HG03457 (cell line): ENCODE results near the gene ASXL3.

ENCODE experiments used
- ATAC-seq: cut with Tn5 transposase; IDR thresholded peaks from one replicate; pipeline ENCODE4 v1.9.1; 2021; ENCODE audit warnings: moderate number of reproducible peaks; ENCODE audit not compliant: unreplicated experiment

ASXL3 gene

GRCh38 chr18:33712719-33713118, 134.7 kb downstream of the ASXL3 start:
- no peak for ATAC-seq

- ATAC-seq: no peak
Measured at GRCh38 chr18:33716061-33716683, 138.2 kb downstream of the ASXL3 start.

- no peak for ATAC-seq
Measured at GRCh38 chr18:33717339-33717738, 139.3 kb downstream of the ASXL3 start.

- ATAC-seq: no peak
Measured at GRCh38 chr18:33720133-33720532, 142.1 kb downstream of the ASXL3 start.

- ATAC-seq: no peak
Measured at GRCh38 chr18:33729556-33729955, 151.5 kb downstream of the ASXL3 start.

- ATAC-seq: no peak
Measured at GRCh38 chr18:33733376-33733775, 155.4 kb downstream of the ASXL3 start.

GRCh38 chr18:33735428-33735827, 157.4 kb downstream of the ASXL3 start:
- ATAC-seq: no peak

GRCh38 chr18:33741760-33742159, 163.7 kb downstream of the ASXL3 start:
- no peak for ATAC-seq

- no peak for ATAC-seq
Measured at GRCh38 chr18:33744032-33744697, 166.1 kb downstream of the ASXL3 start.

- ATAC-seq: no peak
Measured at GRCh38 chr18:33745151-33745795, 167.3 kb downstream of the ASXL3 start.

GRCh38 chr18:33745871-33746545, 168.0 kb downstream of the ASXL3 start:
- ATAC-seq: no peak

GRCh38 chr18:33749834-33750233, 171.8 kb downstream of the ASXL3 start:
- no peak for ATAC-seq

- ATAC-seq: no peak
Measured at GRCh38 chr18:33750366-33750765, 172.3 kb downstream of the ASXL3 start.

- no peak for ATAC-seq
Measured at GRCh38 chr18:33751613-33752221, 173.7 kb downstream of the ASXL3 start.

GRCh38 chr18:33755391-33755790, 177.4 kb downstream of the ASXL3 start:
- no peak for ATAC-seq

- no peak for ATAC-seq
Measured at GRCh38 chr18:33755931-33756560, 178.0 kb downstream of the ASXL3 start.

GRCh38 chr18:33757037-33757436, 179.0 kb downstream of the ASXL3 start:
- no peak for ATAC-seq

- ATAC-seq: no peak
Measured at GRCh38 chr18:33761363-33761762, 183.3 kb downstream of the ASXL3 start.

GRCh38 chr18:33781429-33781828, 203.4 kb downstream of the ASXL3 start:
- ATAC-seq: no peak
